NCI-H2081 treated with DMSO at 0.1 percent for 48 hours (cell line): ENCODE results near the gene PARVB.
"Not testable (repeated sequence)": the region's sequence is repeated elsewhere in the genome, so short reads cannot be mapped to it uniquely, and the experiment has no call there.

ENCODE experiments used
- DNase-seq: peaks from one replicate; lab custom pipeline; 2025; lab: John Stamatoyannopoulos, UW

The PARVB gene

GRCh38 chr22:44110656-44111055 lies 86.6 kb downstream of the PARVB start:
- DNase-seq: not testable (repeated sequence)

- DNase-seq: no peak
Observed at GRCh38 chr22:44111562-44112155, 87.6 kb downstream of the PARVB start.

- no peak for DNase-seq
Observed at GRCh38 chr22:44112191-44112590, 88.1 kb downstream of the PARVB start.

GRCh38 chr22:44116331-44116730 lies 92.2 kb downstream of the PARVB start:
- no peak for DNase-seq

DNA sequence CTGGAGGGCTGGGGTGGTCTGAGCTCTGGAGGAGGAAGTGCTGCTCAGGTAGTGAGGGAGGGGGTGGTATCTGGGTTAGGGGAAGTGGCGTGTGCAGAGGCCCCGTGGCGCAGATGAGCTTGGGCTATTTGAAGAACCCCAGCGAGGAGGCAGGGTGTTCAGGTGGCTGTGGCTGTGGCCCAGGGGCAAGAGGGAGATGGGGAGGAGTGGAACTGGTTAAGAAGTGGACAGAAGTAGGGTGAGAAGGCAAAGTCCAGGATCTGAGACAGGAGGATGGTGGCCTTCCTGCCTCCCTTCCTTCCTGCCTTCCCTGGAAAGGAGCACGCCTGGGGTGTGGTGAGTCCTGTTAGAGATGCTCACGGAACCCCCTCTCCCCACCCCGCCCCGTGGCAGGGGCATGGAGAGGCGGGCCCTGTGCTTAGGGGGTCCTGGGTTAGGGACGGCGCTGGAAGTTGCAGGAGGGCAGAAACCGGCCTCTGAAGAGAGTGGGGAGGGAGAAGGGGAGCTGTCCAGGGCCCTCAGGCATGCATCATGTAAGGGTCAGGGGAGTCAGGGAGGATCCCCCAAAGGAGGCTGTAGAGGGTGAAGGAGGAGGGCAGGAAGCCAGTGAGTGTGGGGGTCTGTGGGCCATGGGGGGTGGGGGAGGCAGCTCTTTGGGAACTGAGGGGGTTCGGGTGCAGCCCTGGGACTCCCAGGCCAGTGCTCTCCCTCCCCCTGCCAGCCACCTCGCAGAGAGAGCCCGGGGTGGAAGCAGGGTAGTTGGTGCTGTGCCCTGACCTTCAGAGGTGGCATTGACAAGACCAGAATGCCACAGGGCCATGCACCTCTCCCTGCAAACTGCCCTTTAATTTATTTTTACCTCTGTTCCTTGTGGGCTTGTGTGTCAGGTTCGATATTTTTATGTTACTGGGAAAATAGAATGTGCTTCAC lies 92.9 kb downstream of the PARVB start:
- no peak for DNase-seq

DNA sequence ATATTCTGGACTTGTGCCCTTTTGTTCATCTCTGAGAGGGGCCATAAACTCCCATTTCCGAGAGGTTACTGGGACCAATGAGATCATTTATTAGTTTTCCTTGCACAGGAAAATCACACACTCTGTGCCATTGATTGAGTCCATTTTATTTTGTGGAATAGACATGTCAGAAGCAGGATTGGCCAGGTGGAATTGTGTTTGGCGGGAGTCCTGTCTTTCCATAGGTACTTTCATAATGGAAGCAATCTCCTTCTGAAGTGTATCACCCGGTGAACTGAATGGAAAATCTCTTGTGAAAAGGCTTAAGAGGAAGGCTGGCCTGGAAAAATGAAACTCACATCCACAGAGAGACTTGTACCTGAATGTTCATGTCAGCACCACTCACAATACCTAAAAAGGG lies 93.6 kb downstream of the PARVB start:
- no peak for DNase-seq

DNA sequence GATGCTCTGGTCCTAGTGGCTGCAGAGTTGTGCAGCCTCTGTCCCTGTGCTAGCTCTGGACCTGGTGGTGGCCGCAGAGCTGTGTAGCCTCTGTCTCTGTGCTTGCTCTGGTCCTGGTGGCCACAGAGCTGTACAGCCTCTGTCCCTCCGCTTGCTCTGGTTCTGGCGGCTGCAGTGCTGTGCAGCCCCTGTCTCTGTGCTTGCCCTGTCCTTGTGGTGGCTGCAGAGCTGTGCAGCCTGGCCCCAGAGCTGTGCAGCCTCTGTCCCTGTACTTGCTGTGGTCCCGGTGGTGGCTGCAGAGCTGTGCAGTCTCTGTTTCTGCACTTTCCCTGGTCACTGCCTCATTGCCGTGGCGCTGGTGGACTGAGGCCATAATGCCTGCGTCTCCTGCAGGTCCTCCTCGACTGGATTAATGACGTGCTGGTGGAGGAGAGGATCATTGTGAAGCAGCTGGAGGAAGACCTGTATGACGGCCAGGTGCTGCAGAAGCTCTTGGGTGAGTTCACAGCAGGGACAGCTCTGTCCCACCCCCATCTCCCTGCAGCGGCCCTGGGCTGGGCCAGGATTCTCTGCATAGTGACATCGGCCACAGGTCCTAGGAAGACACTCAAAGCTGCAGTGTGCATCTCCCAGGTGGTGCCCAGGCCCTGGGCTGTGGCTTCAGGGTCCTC lies 94.7 kb downstream of the PARVB start:
- DNase-seq: no peak

DNA sequence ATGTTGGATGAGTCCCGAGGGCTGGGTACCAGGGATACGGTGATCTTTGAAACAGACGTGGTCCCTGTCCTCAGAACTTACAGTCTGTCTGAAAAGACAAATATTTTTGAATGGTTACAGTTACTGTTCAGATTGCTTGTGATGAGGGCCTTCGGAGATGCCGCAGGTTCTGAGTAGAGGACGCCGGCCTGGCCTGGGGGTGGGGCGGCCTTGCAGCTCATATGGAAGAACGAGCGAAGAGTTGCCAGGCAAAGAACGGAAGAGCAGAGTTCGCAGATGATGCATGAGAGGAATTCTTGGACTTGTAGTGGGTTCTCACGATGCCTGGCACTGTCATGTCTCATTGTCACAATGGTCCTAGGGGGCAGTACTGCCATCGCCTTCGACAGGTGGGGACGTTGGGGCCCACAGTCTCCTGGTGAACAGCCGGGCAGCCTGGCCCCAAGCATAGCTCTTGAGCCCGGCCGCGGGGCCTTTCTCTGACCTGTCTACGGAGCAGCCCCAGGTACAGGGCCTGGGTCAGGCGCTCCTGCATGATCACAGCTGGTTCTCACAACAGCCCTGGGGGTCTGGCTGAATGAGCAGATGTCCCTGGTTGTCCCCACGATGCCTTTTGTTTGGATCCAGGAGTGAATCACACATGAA lies 95.7 kb downstream of the PARVB start:
- no peak for DNase-seq

- no peak for DNase-seq
Observed at GRCh38 chr22:44120314-44120704, 96.2 kb downstream of the PARVB start.

GRCh38 chr22:44125421-44125820 lies 101.3 kb downstream of the PARVB start:
- DNase-seq: no peak

DNA sequence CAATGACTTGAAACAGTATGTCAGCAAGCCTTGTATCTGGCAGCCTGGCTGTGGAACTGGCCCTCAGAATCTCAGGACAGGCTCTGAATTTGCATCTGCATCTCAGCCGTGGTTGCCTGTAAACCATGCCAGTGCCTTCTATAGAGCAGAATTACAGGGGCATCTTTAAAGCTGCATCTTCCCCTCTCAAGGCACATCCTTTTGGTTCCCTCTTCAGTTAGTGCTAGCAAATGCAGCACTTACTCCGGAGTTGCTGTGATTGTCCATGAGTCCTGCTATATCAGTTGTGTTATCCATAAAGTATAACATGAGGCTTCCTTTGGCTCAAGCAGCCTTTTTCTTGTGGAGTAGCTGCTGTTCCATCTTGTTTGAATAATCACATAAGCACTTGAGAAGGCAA lies 102.7 kb downstream of the PARVB start:
- no peak for DNase-seq

DNA sequence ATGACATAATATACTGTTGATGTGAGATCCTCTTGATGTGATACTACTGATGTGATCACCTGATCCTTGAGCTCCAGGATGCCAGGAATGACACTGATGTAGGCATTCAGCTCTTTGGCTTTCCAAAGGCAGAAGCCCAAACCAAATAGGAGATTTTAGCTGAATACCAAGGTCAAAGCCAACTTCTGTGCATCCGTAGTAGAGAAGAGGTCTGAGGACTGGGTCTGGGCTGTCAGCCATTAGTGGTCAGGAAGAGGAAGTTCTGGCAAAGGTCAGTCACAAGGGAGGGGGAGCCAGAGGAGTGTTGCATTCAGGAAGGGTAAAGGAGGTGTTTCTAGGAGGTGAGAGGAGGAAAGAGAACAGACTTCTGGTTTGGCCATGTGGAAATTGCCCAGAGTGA lies 103.3 kb downstream of the PARVB start:
- DNase-seq: no peak

DNA sequence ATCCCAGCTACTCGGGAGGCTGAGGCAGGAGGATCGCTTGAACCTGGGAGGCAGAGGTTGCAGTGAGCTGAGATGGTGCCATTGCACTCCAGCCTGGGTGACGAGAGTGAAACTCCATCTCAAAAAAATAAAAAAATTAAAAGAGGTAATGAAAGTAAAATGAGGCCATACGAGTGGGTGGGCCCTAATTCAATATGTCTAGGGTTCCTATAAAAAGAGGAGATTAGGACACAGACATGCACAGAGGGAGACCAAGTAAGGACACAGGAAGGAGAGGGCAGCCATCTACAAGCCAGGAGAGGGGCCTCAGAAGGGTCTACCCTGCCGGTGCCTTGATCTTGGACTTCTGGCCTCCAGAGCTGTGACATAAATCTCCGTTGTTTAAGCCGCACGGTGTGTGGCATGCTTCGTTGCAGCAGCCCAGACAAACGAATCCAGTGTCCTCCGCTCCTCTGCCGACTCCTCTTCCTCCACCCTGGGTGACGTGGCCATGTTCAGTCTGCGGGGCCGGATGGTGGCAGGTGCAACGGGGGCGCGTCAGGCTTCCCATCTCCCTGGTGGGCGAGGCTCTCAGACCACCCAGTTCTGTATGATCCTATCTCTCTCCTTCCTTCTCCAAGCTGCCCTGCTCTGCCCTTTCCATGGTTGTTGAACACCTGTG lies 105.0 kb downstream of the PARVB start:
- DNase-seq: no peak

GRCh38 chr22:44129619-44129976 lies 105.5 kb downstream of the PARVB start:
- DNase-seq: no peak

GRCh38 chr22:44130076-44130711 lies 106.1 kb downstream of the PARVB start:
- DNase-seq: no peak

DNA sequence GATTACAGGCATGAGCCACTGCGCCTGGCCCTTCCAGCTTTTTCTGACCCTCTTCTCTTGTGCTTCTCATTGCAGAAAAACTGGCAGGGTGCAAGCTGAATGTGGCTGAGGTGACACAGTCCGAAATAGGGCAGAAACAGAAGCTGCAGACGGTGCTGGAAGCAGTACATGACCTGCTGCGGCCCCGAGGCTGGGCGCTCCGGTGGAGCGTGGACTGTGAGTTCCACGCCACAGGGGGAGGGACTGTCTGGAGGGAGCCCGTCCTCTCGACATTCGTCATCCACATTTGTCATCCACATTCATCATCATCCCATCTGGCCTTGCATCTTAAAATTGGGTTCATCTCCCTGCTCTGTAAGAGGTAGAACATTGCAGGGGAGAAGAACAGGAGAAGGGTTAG lies 107.3 kb downstream of the PARVB start:
- no peak for DNase-seq

- no peak for DNase-seq
Observed at GRCh38 chr22:44131989-44132685, 108.0 kb downstream of the PARVB start.

- DNase-seq: no peak
Observed at GRCh38 chr22:44132724-44133123, 108.6 kb downstream of the PARVB start.

- DNase-seq: no peak
Observed at GRCh38 chr22:44133161-44133560, 109.1 kb downstream of the PARVB start.

DNA sequence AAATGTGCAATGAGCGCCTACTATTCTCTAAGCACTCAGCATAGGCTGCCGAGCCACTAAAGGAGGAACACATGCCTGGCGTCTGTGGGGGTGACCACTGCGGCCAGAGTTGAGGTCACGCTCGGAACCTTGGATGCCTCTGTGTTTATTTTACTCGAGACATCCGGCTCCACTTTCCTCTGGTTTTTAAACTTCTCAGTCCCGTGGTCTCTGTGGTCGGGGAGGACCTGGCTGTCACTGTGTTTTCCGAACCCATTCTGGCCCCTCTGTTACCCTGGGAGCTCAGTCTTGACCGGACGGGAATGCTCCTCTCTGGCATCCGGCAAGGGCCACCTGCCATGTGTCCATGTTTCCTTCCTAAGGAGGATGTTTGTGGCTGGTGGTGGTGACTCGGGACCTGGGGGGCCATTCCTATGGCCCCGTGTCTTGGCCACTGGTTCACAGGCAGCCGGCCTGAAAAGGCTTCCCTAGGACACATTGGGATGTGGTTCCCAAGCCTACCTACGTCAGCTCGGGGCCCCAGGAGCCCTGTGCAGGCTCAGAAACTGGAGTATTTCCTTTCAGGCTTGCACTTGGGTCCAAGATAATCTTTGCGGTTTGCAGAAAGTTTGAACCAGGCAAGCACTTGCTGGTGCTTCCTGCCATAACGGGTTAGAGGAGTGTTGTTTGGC lies 109.9 kb downstream of the PARVB start:
- no peak for DNase-seq
